HCT116 (cell line): ENCODE data around the gene MED27.

Source experiments
- CBX3 ChIP-seq: IDR thresholded peaks from 2 replicates; pipeline ENCODE4 v1.6.1; 2012; ENCODE audit warnings: low read depth
- CEBPB ChIP-seq: IDR thresholded peaks from 2 replicates; pipeline ENCODE4 v1.6.1; 2012; ENCODE audit warnings: low read depth
- CTCF ChIP-seq, 3 experiments: fragments of 200-600 bp in 1 of 3; sonication (generic) in 1 of 3; IDR thresholded peaks in 2 of 3; conservative IDR thresholded peaks in 1 of 3; 2 replicates each; pipeline ENCODE4 v1.5.1; 2012 to 2017; ENCODE audit warnings: low read depth in 2 of 3, low read length in 2 of 3, antibody characterized with exemption in 1 of 3, borderline replicate concordance in 1 of 3, control low read depth in 1 of 3, mild to moderate bottlenecking in 1 of 3, mixed read lengths in 1 of 3, mixed run types in 1 of 3, moderate library complexity in 1 of 3; ENCODE audit not compliant: insufficient read depth in 1 of 3
- ELF1 ChIP-seq: IDR thresholded peaks from 2 replicates; pipeline ENCODE4 v1.6.1; 2012; ENCODE audit warnings: low read depth, borderline replicate concordance
- EZH2 ChIP-seq: fragments of 200-600 bp; sonication (generic); IDR thresholded peaks from 2 replicates; pipeline ENCODE4 v1.6.1; 2017; ENCODE audit warnings: antibody characterized with exemption, mixed run types
- EZH2phosphoT487 ChIP-seq: fragments of 200-600 bp; IDR thresholded peaks from 2 replicates; pipeline ENCODE4 v1.6.1; 2018; ENCODE audit warnings: antibody characterized with exemption, borderline replicate concordance
- MAX ChIP-seq: IDR thresholded peaks from 2 replicates; pipeline ENCODE4 v1.6.1; 2012
- POLR2A ChIP-seq: IDR thresholded peaks from 2 replicates; pipeline ENCODE4 v1.7.0; 2011; ENCODE audit warnings: borderline replicate concordance; ENCODE audit not compliant: insufficient read depth, insufficient read length; ENCODE audit errors: extremely low read depth
- POLR2AphosphoS5 ChIP-seq: IDR thresholded peaks from 2 replicates; pipeline ENCODE4 v1.6.1; 2011; ENCODE audit warnings: mild to moderate bottlenecking, low read depth, low read length, moderate library complexity
- RAD21 ChIP-seq: IDR thresholded peaks from 2 replicates; pipeline ENCODE4 v1.6.1; 2012; ENCODE audit warnings: low read depth, mild to moderate bottlenecking
- SP1 ChIP-seq: IDR thresholded peaks from 2 replicates; pipeline ENCODE4 v1.6.1; 2012; ENCODE audit warnings: low read depth
- YY1 ChIP-seq: IDR thresholded peaks from 2 replicates; pipeline ENCODE4 v1.6.1; 2011; ENCODE audit warnings: low read length, low read depth, moderate library complexity, mild to moderate bottlenecking; ENCODE audit not compliant: insufficient replicate concordance; ENCODE audit errors: extremely low read depth
- ZBTB33 ChIP-seq: IDR thresholded peaks from 2 replicates; pipeline ENCODE4 v1.6.1; 2011; ENCODE audit warnings: mild to moderate bottlenecking, low read length, moderate library complexity; ENCODE audit not compliant: insufficient replicate concordance; ENCODE audit errors: extremely low read depth
- TF ChIP-seq, protein P1 (sequence below): IDR thresholded peaks from 2 replicates; pipeline ENCODE4 v1.6.1; 2012; ENCODE audit warnings: low read depth

- no peak for TF ChIP-seq CEBPB
- no peak for TF ChIP-seq EZH2phosphoT487
- TF ChIP-seq EZH2 = no peak
- no peak for TF ChIP-seq POLR2A
- TF ChIP-seq CTCF (IDR thresholded peaks at IDR 0.05 in 2 of 3, conservative IDR thresholded peaks at IDR 0.05 in 1 of 3; ENCODE audit: borderline replicate concordance in 1 of 3, insufficient read depth in 1 of 3, low read depth in 2 of 3, low read length in 2 of 3) = no peak
- no peak for TF ChIP-seq POLR2AphosphoS5
- no peak for TF ChIP-seq ZBTB33
- no peak for TF ChIP-seq RAD21
- TF ChIP-seq, protein P1, sequence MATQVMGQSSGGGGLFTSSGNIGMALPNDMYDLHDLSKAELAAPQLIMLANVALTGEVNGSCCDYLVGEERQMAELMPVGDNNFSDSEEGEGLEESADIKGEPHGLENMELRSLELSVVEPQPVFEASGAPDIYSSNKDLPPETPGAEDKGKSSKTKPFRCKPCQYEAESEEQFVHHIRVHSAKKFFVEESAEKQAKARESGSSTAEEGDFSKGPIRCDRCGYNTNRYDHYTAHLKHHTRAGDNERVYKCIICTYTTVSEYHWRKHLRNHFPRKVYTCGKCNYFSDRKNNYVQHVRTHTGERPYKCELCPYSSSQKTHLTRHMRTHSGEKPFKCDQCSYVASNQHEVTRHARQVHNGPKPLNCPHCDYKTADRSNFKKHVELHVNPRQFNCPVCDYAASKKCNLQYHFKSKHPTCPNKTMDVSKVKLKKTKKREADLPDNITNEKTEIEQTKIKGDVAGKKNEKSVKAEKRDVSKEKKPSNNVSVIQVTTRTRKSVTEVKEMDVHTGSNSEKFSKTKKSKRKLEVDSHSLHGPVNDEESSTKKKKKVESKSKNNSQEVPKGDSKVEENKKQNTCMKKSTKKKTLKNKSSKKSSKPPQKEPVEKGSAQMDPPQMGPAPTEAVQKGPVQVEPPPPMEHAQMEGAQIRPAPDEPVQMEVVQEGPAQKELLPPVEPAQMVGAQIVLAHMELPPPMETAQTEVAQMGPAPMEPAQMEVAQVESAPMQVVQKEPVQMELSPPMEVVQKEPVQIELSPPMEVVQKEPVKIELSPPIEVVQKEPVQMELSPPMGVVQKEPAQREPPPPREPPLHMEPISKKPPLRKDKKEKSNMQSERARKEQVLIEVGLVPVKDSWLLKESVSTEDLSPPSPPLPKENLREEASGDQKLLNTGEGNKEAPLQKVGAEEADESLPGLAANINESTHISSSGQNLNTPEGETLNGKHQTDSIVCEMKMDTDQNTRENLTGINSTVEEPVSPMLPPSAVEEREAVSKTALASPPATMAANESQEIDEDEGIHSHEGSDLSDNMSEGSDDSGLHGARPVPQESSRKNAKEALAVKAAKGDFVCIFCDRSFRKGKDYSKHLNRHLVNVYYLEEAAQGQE = no peak
- TF ChIP-seq CBX3 = no peak
- no peak for TF ChIP-seq SP1
- no peak for TF ChIP-seq ELF1
- no peak for TF ChIP-seq MAX
- no peak for TF ChIP-seq YY1
Measured at GRCh38 chr9:131925677-131926177, 153.9 kb downstream of the MED27 start.
